SK-N-SH treated with all-trans-retinoic acid at 6 μM for 48 hours (cell line): ENCODE results near the gene ARHGAP15.

Experiments
- ATAC-seq: fragments of 200-7000 bp; cut with Tn5 transposase; 3 replicates; pipeline ENCODE4 v1.9.1; 2020; ENCODE audit warnings: mild to moderate bottlenecking, moderate library complexity
- ARNTL ChIP-seq: fragments of 450-650 bp; formaldehyde crosslinking; IDR thresholded peaks from 2 replicates; pipeline ENCODE4 v1.5.0; 2020; ENCODE audit warnings: low read depth, mild to moderate bottlenecking, moderate library complexity, borderline replicate concordance
- ESRRG ChIP-seq: fragments of 250-450 bp; sonication (Bioruptor Pico); IDR thresholded peaks from 2 replicates; pipeline ENCODE4 v1.6.1; 2021; ENCODE audit warnings: mild to moderate bottlenecking
- GLIS3 ChIP-seq: fragments of 250-450 bp; sonication (Bioruptor Pico); IDR thresholded peaks from 2 replicates; pipeline ENCODE4 v1.5.0; 2020; ENCODE audit warnings: mild to moderate bottlenecking, moderate library complexity
- TCF4 ChIP-seq: fragments of 250-450 bp; sonication (Bioruptor Pico); IDR thresholded peaks from 2 replicates; pipeline ENCODE4 v1.8.0; 2021; ENCODE audit warnings: mild to moderate bottlenecking, moderate library complexity, borderline replicate concordance
- TOX ChIP-seq: fragments of 250-450 bp; sonication (Bioruptor Pico); IDR thresholded peaks from 2 replicates; pipeline ENCODE4 v1.8.0; 2021; ENCODE audit warnings: mild to moderate bottlenecking, moderate library complexity, borderline replicate concordance
- ZC3H10 ChIP-seq: fragments of 250-450 bp; sonication (Bioruptor Pico); IDR thresholded peaks from 2 replicates; pipeline ENCODE4 v1.5.1; 2021; ENCODE audit warnings: mild to moderate bottlenecking, moderate library complexity
- ZFP3 ChIP-seq: fragments of 250-450 bp; sonication (Bioruptor Pico); IDR thresholded peaks from 2 replicates; pipeline ENCODE4 v1.5.0; 2020; ENCODE audit warnings: mild to moderate bottlenecking, moderate library complexity
- ZFP30 ChIP-seq: fragments of 450-650 bp; formaldehyde crosslinking; IDR thresholded peaks from 2 replicates; pipeline ENCODE4 v1.5.0; 2022; ENCODE audit warnings: mild to moderate bottlenecking, moderate library complexity
- ZNF565 ChIP-seq: fragments of 450-650 bp; formaldehyde crosslinking; conservative IDR thresholded peaks from 2 replicates; pipeline ENCODE4 v1.5.0; 2020; ENCODE audit warnings: low read depth, mild to moderate bottlenecking, moderate library complexity
- ZNF70 ChIP-seq: fragments of 450-650 bp; formaldehyde crosslinking; IDR thresholded peaks from 2 replicates; pipeline ENCODE4 v1.5.0; 2020; ENCODE audit warnings: mild to moderate bottlenecking, moderate library complexity
- TF ChIP-seq, protein P1 (sequence below): fragments of 250-450 bp; sonication (Bioruptor Pico); IDR thresholded peaks from 2 replicates; pipeline ENCODE4 v1.8.0; 2021; ENCODE audit warnings: low read depth, mild to moderate bottlenecking, moderate library complexity, borderline replicate concordance
- TF ChIP-seq, protein P2 (sequence below): fragments of 250-450 bp; sonication (Bioruptor Pico); IDR thresholded peaks from 2 replicates; pipeline ENCODE4 v1.8.0; 2020; ENCODE audit warnings: mild to moderate bottlenecking, moderate library complexity, borderline replicate concordance
- TF ChIP-seq, protein P3 (sequence below): fragments of 250-450 bp; sonication (Bioruptor Pico); IDR thresholded peaks from 2 replicates; pipeline ENCODE4 v1.5.0; 2020; ENCODE audit warnings: mild to moderate bottlenecking, moderate library complexity
- TF ChIP-seq, protein P4 (sequence below): fragments of 250-450 bp; sonication (Bioruptor Pico); IDR thresholded peaks from 2 replicates; pipeline ENCODE4 v1.5.1; 2021; ENCODE audit warnings: mild to moderate bottlenecking, moderate library complexity

The ARHGAP15 gene

DNA sequence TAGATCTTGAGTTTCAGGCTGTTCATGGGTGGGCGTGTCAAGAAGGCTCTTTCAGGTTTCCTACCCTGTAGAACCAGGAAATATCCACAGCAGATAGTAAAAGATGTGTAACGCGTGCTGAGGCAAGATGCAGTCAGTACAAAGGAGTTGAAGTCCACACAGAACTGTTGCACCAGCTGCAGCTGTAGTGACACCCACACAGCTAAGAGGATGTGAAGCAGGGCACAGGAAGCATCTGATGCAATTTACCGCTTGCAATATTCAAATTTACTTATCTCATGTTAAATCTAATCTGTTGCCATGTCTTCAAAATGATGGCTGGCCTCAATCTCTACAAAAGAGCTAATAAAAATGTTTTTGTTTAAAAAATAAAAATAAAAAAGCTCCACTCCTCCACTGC lies 132.8 kb downstream of the ARHGAP15 start (continued):
- TF ChIP-seq, protein P1, sequence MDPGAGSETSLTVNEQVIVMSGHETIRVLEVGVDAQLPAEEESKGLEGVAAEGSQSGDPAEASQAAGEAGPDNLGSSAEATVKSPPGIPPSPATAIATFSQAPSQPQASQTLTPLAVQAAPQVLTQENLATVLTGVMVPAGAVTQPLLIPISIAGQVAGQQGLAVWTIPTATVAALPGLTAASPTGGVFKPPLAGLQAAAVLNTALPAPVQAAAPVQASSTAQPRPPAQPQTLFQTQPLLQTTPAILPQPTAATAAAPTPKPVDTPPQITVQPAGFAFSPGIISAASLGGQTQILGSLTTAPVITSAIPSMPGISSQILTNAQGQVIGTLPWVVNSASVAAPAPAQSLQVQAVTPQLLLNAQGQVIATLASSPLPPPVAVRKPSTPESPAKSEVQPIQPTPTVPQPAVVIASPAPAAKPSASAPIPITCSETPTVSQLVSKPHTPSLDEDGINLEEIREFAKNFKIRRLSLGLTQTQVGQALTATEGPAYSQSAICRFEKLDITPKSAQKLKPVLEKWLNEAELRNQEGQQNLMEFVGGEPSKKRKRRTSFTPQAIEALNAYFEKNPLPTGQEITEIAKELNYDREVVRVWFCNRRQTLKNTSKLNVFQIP: no peak
- TF ChIP-seq TCF4 (CRISPR knock-in tag) (no peak), ZNF565 (CRISPR knock-in tag) (no peak), ARNTL (no peak), ESRRG (no peak), GLIS3 (CRISPR knock-in tag) (no peak), ZFP3 (CRISPR knock-in tag) (no peak)
- TF ChIP-seq, protein P2, sequence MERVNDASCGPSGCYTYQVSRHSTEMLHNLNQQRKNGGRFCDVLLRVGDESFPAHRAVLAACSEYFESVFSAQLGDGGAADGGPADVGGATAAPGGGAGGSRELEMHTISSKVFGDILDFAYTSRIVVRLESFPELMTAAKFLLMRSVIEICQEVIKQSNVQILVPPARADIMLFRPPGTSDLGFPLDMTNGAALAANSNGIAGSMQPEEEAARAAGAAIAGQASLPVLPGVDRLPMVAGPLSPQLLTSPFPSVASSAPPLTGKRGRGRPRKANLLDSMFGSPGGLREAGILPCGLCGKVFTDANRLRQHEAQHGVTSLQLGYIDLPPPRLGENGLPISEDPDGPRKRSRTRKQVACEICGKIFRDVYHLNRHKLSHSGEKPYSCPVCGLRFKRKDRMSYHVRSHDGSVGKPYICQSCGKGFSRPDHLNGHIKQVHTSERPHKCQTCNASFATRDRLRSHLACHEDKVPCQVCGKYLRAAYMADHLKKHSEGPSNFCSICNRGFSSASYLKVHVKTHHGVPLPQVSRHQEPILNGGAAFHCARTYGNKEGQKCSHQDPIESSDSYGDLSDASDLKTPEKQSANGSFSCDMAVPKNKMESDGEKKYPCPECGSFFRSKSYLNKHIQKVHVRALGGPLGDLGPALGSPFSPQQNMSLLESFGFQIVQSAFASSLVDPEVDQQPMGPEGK (CRISPR knock-in tag): no peak
- TF ChIP-seq, protein P3, sequence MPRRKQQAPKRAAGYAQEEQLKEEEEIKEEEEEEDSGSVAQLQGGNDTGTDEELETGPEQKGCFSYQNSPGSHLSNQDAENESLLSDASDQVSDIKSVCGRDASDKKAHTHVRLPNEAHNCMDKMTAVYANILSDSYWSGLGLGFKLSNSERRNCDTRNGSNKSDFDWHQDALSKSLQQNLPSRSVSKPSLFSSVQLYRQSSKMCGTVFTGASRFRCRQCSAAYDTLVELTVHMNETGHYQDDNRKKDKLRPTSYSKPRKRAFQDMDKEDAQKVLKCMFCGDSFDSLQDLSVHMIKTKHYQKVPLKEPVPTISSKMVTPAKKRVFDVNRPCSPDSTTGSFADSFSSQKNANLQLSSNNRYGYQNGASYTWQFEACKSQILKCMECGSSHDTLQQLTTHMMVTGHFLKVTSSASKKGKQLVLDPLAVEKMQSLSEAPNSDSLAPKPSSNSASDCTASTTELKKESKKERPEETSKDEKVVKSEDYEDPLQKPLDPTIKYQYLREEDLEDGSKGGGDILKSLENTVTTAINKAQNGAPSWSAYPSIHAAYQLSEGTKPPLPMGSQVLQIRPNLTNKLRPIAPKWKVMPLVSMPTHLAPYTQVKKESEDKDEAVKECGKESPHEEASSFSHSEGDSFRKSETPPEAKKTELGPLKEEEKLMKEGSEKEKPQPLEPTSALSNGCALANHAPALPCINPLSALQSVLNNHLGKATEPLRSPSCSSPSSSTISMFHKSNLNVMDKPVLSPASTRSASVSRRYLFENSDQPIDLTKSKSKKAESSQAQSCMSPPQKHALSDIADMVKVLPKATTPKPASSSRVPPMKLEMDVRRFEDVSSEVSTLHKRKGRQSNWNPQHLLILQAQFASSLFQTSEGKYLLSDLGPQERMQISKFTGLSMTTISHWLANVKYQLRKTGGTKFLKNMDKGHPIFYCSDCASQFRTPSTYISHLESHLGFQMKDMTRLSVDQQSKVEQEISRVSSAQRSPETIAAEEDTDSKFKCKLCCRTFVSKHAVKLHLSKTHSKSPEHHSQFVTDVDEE (CRISPR knock-in tag): no peak

DNA sequence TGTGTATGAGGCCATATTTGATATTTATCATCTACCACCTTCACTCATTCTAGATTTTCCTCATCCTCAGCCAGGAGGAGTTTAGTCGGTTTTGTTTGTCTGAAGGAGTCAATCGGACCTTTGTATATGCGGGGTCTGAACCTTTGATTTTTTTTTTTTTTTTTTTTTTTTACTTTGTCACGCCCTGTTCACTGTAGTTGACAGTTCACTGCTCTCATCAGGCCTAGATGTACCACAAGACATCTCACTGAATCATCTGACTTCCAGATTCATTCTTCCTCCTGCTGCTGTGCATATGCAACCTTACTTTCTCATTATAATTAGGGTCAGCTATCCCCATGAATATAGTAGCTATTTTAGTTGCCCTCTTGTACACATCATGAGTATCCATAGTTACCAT lies 133.2 kb downstream of the ARHGAP15 start:
- ATAC-seq: no peak
- TF ChIP-seq, protein P2 (CRISPR knock-in tag): no peak
- no peak for TF ChIP-seq ZNF70 (CRISPR knock-in tag)
- TF ChIP-seq GLIS3 (CRISPR knock-in tag): no peak
- no peak for TF ChIP-seq ZFP30 (CRISPR knock-in tag)
- TF ChIP-seq ZC3H10 (CRISPR knock-in tag): no peak
- no peak for TF ChIP-seq TOX (CRISPR knock-in tag)

DNA sequence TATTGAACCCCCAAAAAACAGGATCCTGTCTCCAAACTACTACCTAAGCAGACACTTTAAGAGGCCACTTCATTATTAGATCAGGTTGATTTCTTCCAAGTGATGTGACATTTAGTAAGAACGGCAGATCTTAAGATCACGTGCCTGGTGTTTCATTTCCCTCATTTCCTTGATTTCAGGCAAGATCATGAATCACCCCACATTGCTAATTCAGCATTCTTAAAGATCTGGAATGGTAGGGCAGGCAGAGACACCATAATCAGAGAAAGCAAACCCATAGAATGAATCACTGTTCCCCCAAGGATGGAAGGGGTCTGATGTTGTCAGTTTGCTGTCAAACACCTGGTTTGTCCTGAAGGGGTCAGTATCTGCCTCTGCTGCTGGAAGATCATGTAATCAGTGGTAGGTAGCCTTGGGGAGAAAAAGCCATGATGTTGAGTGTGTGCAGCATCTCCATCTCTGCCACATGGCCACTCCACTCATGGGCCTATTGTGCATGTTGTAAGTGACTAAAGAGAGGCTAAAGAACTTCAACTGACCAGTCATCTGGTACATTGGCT lies 133.9 kb downstream of the ARHGAP15 start:
- ATAC-seq: no peak
- TF ChIP-seq, protein P3 (CRISPR knock-in tag): no peak
- no peak for TF ChIP-seq GLIS3 (CRISPR knock-in tag)
- no peak for TF ChIP-seq ESRRG
- no peak for TF ChIP-seq TOX (CRISPR knock-in tag)
- TF ChIP-seq, protein P4, sequence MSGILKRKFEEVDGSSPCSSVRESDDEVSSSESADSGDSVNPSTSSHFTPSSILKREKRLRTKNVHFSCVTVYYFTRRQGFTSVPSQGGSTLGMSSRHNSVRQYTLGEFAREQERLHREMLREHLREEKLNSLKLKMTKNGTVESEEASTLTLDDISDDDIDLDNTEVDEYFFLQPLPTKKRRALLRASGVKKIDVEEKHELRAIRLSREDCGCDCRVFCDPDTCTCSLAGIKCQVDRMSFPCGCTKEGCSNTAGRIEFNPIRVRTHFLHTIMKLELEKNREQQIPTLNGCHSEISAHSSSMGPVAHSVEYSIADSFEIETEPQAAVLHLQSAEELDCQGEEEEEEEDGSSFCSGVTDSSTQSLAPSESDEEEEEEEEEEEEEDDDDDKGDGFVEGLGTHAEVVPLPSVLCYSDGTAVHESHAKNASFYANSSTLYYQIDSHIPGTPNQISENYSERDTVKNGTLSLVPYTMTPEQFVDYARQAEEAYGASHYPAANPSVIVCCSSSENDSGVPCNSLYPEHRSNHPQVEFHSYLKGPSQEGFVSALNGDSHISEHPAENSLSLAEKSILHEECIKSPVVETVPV (CRISPR knock-in tag): no peak
- TF ChIP-seq, protein P2 (CRISPR knock-in tag): no peak
- TF ChIP-seq, all 23 proteins: peak for 0
